Measurements from ENCODE around the gene MAGEC3.

Gene MAGEC3

DNA sequence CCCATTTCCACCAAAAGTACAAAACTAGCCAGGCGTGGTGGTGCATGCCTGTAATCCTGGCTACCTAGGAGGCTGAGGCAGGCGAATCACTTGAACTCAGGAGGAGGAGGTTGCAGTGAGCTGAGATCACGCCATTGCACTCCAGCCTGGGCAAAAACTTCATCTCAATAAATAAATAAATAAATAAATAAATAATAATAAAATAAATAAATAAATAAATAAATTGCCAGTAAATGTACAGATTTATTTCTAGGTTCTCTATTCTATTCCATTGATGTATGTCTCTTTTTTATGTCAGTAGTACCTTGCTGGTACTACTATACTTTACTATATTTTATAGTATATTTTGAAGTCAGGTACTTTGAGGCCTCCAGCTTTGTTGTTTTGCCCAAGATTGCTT, 109.2 kb downstream of the MAGEC3 start:
- DNase-seq: no peak
